HG02763 (cell line): ENCODE results near the gene NTNG1.

ENCODE experiments used
- ATAC-seq: cut with Tn5 transposase; IDR thresholded peaks from one replicate; pipeline ENCODE4 v1.9.1; 2021; ENCODE audit warnings: mild to moderate bottlenecking, moderate library complexity; ENCODE audit not compliant: unreplicated experiment

Gene NTNG1

DNA sequence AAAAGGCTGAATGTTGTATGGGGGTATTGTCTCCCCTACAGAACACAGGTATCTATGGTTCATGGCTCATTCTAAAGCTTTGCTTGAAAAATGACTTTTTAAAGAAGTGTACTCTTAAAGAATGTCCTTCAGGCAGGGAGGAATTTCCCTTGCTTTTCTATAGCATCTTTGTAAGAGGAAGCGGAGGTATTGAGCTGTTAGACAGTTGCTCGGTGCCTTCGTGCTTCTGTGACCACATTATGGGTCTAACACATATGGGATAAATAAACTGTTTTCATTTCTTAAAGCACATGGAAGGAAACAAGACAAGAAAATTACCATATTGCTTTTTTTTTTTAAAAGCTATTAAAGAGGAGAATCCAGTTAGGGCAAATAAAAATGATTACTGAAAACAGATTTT, 182.9 kb downstream of the NTNG1 start:
- ATAC-seq: no peak

- ATAC-seq: no peak
Observed at GRCh38 chr1:107326824-107327445, 186.1 kb downstream of the NTNG1 start.

DNA sequence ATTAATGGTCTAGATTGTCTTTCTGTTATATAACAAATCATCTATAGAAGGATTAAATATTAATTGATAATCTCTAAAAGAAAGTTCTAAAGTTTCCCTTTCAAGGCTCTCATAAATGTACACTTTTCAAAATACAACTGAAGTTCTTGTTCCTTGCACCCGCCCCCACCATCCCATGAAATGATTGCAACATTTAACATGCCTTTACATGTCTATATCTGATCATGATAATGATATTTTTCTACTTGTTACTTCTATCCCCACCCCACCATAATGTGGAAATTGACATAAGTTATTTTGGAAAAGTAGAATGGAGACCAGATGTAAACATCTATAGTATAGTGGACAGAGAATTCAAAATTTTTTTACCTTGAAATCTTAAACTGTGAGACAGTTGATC, 186.6 kb downstream of the NTNG1 start:
- no peak for ATAC-seq

DNA sequence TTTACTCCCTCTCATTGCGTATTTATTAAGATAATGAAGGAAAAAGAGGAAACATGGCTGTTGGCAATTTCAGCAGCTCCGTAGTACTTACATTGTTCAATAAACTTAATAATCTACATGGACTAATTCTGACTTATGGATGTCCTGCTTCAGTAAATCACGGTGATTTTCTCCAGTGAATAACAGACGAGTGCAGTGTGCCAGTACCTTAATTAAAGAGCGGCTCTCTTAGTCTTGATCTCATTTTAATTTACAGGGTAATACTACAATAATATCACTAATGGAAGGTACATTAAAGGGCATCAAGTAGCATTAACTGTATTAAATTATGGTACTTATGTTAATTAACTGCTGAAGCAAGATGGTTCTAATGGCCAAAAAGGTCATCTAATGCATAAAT, 187.2 kb downstream of the NTNG1 start:
- no peak for ATAC-seq

- ATAC-seq: no peak
Observed at GRCh38 chr1:107339775-107340174, 198.9 kb downstream of the NTNG1 start.

- no peak for ATAC-seq
Observed at GRCh38 chr1:107342316-107342715, 201.5 kb downstream of the NTNG1 start.

- no peak for ATAC-seq
Observed at GRCh38 chr1:107342768-107343167, 201.9 kb downstream of the NTNG1 start.

DNA sequence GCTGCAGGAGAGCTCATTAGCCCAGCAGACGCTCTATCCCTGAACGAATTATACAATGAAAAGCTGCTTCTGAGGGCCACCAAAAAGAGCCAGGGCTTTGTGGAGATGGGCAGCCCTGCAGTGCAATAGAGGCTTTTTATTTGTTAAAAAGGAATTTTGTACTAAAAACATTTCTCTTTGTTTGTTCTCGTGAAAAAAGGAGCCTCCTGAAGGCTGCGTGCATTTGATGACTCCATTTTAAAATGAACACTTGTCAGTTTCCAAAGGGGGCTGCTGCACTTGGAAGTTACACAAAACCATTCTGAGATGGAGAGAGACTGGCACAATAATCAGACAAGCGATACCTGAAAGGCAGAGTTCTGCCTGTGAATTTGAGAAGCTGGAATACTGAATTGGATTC, 202.8 kb downstream of the NTNG1 start:
- ATAC-seq: no peak

DNA sequence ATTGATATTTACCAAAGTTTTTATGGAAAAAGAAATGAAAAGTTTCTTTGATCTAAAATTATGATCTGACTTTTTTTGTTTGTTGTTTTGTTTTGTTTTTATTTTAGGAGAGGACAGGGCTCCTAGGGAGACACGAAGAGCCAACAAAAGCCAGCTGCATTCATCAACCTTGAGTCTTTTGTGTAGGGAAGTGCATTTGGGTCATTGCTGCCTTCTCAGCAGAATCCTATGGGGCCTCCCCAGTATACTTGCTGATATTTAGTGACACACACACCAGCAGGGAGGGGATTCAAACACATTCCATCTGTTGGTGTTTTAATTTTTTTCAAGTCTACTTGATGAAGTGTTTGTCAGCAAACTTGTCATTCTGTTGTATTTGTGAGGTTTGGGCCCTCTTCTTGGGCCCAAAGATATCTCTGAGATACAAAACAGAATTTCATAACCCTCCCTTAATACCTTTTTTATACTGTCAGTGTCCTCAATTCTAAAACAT, 203.5 kb downstream of the NTNG1 start:
- ATAC-seq: no peak

- no peak for ATAC-seq
Observed at GRCh38 chr1:107344836-107345235, 204.0 kb downstream of the NTNG1 start.

DNA sequence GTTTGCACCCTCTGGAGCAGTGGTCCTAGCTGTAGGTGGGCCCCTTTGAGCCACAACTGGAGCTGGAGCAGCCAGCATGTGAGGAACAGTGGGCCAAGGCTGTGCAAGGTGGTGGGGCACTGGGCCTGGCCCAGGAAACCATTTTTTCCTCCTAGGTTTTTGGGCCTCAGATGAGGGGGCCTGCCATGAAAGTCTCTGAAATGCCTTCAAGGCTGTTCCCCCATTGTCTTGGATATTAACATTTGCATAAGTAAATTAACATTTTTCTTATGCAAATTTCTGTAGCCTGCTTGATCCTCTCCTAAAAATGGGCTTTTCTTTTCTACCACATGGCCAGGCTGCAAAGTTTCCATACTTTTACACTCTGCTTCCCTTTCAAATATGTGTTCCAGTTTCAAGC, 212.0 kb downstream of the NTNG1 start:
- ATAC-seq: no peak

DNA sequence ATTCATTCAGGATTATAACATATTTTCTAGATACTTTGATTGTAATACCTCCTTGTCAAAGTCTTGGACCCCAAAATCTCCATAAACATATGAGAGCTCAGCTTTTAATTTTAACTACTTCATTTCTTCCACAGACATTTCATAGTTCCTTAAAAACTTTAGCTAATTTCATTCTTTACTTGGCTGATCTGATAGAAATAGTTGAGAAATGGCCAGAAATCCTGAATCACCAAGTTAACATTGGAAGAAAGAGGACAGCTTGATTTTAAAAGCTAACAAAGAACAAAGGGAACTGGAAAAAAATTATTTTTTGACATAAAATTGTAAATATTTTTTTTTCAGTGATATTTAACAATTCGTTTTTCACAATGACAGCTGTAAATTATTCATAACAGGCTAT, 216.5 kb downstream of the NTNG1 start:
- ATAC-seq: no peak

GRCh38 chr1:107358619-107359327, 217.9 kb downstream of the NTNG1 start:
- ATAC-seq: no peak

DNA sequence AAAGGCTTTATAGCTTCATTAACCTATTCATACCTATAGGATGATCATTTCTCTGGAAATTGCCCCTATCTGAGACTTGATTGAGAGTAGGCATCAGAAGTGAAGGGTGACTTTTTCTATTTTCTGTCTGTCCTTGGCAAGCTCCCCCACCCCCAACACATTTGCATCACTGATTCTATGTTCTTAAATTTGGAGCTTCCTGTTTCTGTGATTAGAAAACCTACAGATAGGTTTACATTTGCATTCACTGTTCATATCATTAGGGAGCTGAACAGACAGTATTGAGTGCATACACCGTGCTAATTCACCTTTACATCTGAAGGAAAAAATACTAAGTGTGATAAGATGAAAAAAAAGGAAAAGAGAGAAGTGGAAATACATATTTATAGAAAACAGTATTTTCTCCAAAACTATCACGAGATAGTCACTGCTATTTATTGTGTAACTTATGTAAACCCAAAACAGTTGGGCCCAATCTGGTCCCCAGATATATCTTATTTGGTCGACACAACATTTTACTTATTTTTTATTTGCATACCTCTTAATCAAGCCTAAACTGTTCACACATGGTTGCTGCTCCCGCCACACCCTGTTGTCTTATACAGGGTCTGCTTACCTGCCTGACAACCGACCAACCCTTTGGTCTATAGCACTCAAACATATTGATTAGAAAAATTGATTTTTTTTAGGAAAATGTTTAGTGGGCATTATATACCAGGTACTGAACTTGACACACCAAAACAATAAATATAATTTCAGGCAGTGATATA, 218.8 kb downstream of the NTNG1 start:
- ATAC-seq: peak; percentile 49

DNA sequence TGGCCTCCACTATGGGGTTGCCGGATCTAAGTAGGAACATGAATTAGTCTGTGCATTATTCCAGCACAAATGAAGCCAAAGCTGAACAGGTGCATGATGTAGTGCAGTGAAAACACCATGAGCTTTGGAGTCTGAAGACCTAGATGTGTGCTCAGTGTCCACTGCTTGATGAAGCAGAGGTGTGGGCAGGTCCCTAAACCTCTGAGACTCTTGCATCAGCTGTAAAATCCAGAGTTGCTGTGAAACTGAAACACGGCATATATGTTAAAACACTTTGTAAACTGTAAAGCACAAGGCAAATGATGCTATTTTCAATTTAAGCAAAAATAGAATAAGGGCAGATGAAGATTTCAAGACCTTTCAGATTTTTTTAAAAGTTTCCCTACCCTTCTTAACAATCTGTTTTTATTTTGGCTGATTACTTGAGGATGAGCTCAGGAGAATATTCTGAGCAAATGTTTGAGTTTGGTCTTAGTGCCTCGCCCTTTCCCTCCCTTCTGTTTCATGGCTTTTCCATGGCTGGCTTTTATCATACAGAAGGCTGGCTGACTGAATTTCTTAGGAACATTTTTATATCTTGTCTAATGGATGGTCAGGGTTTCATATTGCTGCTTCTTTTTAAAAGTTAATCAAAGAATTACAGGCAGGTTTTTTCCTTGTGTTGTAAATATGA, 221.8 kb downstream of the NTNG1 start:
- ATAC-seq: peak; percentile 66

GRCh38 chr1:107363154-107363553, 222.3 kb downstream of the NTNG1 start:
- no peak for ATAC-seq

- no peak for ATAC-seq
Observed at GRCh38 chr1:107365527-107366240, 224.8 kb downstream of the NTNG1 start.

DNA sequence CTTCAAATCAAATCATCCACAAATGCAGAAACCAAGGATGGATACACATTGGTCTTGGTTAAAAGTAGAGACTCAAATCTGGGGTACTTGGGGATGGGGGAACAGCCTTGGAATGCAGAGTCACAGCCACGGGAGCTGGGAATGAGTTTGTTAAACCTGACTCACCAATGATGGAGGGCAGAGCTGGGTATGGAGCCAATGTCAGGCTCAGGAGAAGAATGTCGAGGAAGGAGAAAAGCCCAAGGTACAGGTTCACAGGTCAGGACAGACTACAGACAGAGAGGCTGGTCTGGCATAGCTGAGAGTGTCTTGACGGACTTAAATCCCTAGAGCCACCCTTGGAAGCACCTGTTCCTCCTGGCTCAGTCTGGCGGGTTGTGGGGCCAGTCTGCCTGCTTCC, 237.6 kb downstream of the NTNG1 start:
- no peak for ATAC-seq

GRCh38 chr1:107378866-107379265, 238.0 kb downstream of the NTNG1 start:
- ATAC-seq: no peak

- ATAC-seq: no peak
Observed at GRCh38 chr1:107379826-107380225, 239.0 kb downstream of the NTNG1 start.
